ENCODE measurements around the gene MAN1C1. TPM values are rescaled to one million over a fixed set of nuclear protein-coding genes. Genes with fewer than 3 reads are reported as not detected.

MAN1C1 gene
- total and polyA plus RNA-seq, 3 experiments from 2014 or later: 2.8 to 5.6 (median 3.6) TPM

DNA sequence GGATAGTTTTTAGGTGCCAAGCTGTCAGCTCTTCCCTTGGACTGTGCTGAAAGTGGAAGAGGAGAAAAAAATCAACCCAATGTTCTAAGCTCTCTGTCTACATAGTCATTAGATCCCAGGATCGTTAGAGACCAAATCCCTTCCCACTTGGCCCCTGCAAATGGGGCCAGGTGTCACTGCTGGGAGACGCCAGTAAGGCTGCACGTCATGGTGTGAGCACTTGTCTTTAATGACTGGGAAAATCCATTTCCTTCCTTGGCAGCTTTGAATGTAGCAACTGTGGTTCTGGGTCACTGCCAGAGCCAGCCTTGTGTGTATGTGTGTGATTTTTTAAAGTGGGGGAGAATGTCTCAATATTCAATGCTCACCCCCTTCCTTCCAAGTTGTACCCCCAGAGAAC, 59.9 kb downstream of the MAN1C1 start:
- CTCF ChIA-PET: interaction anchor here (0.8 to 2.5 kb wide), 9 partner anchors 16 to 128 kb away, joined by 3 to 10 read pairs (median 5); no protein-coding TSS in a partner anchor
- H3K27ac ChIP-seq (ENCODE audit: low read depth, low read length): no peak overlapping the region

GRCh38 chr1:25677193-25677773, 60.7 kb downstream of the MAN1C1 start:
- Mint-ChIP-seq H3K9me3 (no peaks in the 10 kb centered on the region), H3K27ac (peak overlapping the region in 7 of 8 donors; percentile 36 to 92 (median 82)), H3K36me3 (peaks cover 0 to 7% (median 6%) of the 10 kb centered on the region in 3 donors), H3K4me3 (peak overlapping the region; percentile 48 to 89 (median 82)), H3K27me3 (peaks cover 0 to 1% of the 10 kb centered on the region in 2 donors), H3K4me1 (peaks cover 60 to 73% (median 69%) of the 10 kb centered on the region in 3 donors)
- ChIA-PET CTCF (interaction anchor here (1.5 to 2.5 kb wide), 4 partner anchors 15 to 129 kb away, joined by 3 to 10 read pairs (median 8); no protein-coding TSS in a partner anchor), POLR2A (interaction anchor here (0.5 to 1.5 kb wide), 3 partner anchors 58 to 1986 kb away, joined by 3 to 7 read pairs (median 3); partner anchors contain the start of gene RPL11)
- Histone ChIP-seq H3K4me1 (ENCODE audit: insufficient read depth, low read length) (peaks cover 69% of the 10 kb centered on the region), H3K27me3 (ENCODE audit: insufficient read depth, low read length, poor library complexity, severe bottlenecking) (no peaks in the 10 kb centered on the region), H3K4me3 (ENCODE audit: low read length) (peak overlapping the region; percentile 50), H3K36me3 (ENCODE audit: insufficient read depth, low read length) (no peaks in the 10 kb centered on the region), H3K27ac (ENCODE audit: low read depth, low read length) (no peak overlapping the region), H3K9me3 (ENCODE audit: low read length) (no peaks in the 10 kb centered on the region)
- peak in 1 of 5 donors; percentile 61 for DNase-seq

More for the DNA sequence above, 59.9 kb downstream of the MAN1C1 start:
- H3K4me3 Mint-ChIP-seq: peak overlapping the region; percentile 58 to 89 (median 82)
- H3K9me3 Mint-ChIP-seq: no peaks in the 10 kb centered on the region
- DNase-seq: no peak
- Histone ChIP-seq H3K27me3 (ENCODE audit: insufficient read depth, low read length, poor library complexity, severe bottlenecking) (no peaks in the 10 kb centered on the region), H3K9me3 (ENCODE audit: low read length) (no peaks in the 10 kb centered on the region), H3K4me3 (ENCODE audit: low read length) (peak overlapping the region; percentile 50), H3K36me3 (ENCODE audit: insufficient read depth, low read length) (no peaks in the 10 kb centered on the region), H3K4me1 (ENCODE audit: insufficient read depth, low read length) (peaks cover 71% of the 10 kb centered on the region)
- H3K27ac Mint-ChIP-seq: peak overlapping the region; percentile 55 to 96 (median 85)
- peaks cover 62 to 76% (median 69%) of the 10 kb centered on the region in 3 donors for H3K4me1 Mint-ChIP-seq
- POLR2A ChIA-PET: interaction anchor here (0.5 to 1.5 kb wide), 5 partner anchors 57 to 1985 kb away, joined by 3 to 7 read pairs (median 3); partner anchors contain the start of genes MAN1C1 and RPL11
- H3K36me3 Mint-ChIP-seq: peaks cover 0 to 8% (median 6%) of the 10 kb centered on the region in 3 donors
- H3K27me3 Mint-ChIP-seq: peaks cover 0 to 1% of the 10 kb centered on the region in 2 donors

DNA sequence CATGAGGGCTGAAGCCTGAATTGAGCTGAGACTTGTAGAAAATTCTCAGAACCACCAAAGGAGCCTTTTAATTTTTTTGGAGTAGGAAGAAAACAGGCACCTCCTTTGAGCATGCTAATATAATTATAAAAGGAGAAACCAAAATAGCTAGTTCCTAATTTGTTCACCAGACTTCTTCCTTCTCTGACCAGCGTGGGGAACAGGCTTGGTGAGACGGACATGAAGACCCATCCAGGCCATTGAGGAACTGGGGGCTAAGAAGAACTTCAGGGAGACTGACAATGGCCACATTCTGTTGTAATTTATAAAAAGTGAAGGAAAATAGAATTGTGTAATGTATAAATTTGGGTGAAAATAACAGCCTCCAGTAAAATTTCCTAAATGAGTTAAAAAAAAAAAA, 62.6 kb downstream of the MAN1C1 start:
- H3K27ac ChIP-seq (ENCODE audit: low read depth, low read length): no peak overlapping the region
- H3K9me3 ChIP-seq (ENCODE audit: low read length): no peaks in the 10 kb centered on the region
- no peak overlapping the region for H3K27ac Mint-ChIP-seq
- peaks cover 0 to 5% of the 10 kb centered on the region in 2 donors for H3K27me3 Mint-ChIP-seq
- H3K4me1 ChIP-seq (ENCODE audit: insufficient read depth, low read length): peaks cover 58% of the 10 kb centered on the region
- CTCF ChIA-PET: no interaction called here
- no peak for DNase-seq
- H3K27me3 ChIP-seq (ENCODE audit: insufficient read depth, low read length, poor library complexity, severe bottlenecking): no peaks in the 10 kb centered on the region
- POLR2A ChIA-PET: no interaction called here
- no peak overlapping the region for H3K4me3 Mint-ChIP-seq
- no peaks in the 10 kb centered on the region for H3K36me3 ChIP-seq (ENCODE audit: insufficient read depth, low read length)
- peaks cover 0 to 12% (median 1%) of the 10 kb centered on the region in 3 donors for H3K36me3 Mint-ChIP-seq
- H3K9me3 Mint-ChIP-seq: no peaks in the 10 kb centered on the region
- H3K4me3 ChIP-seq (ENCODE audit: low read length): no peak overlapping the region
- peaks cover 48 to 56% (median 54%) of the 10 kb centered on the region in 3 donors for H3K4me1 Mint-ChIP-seq

GRCh38 chr1:25680701-25681100, 64.1 kb downstream of the MAN1C1 start:
- Mint-ChIP-seq H3K9me3 (no peaks in the 10 kb centered on the region), H3K27ac (no peak overlapping the region), H3K27me3 (peaks cover 0 to 5% of the 10 kb centered on the region in 2 donors), H3K36me3 (peaks cover 0 to 22% (median 5%) of the 10 kb centered on the region in 3 donors), H3K4me3 (no peak overlapping the region), H3K4me1 (peaks cover 33 to 41% (median 38%) of the 10 kb centered on the region in 3 donors)
- Histone ChIP-seq H3K4me3 (ENCODE audit: low read length) (no peak overlapping the region), H3K27me3 (ENCODE audit: insufficient read depth, low read length, poor library complexity, severe bottlenecking) (no peaks in the 10 kb centered on the region), H3K4me1 (ENCODE audit: insufficient read depth, low read length) (peaks cover 43% of the 10 kb centered on the region), H3K9me3 (ENCODE audit: low read length) (no peaks in the 10 kb centered on the region), H3K36me3 (ENCODE audit: insufficient read depth, low read length) (no peaks in the 10 kb centered on the region), H3K27ac (ENCODE audit: low read depth, low read length) (no peak overlapping the region)
- DNase-seq: no peak
- POLR2A ChIA-PET: no interaction called here
- CTCF ChIA-PET: interaction anchor here (1.0 kb wide), 1 partner anchor 41 kb away, joined by 3 read pairs; no protein-coding TSS in a partner anchor

DNA sequence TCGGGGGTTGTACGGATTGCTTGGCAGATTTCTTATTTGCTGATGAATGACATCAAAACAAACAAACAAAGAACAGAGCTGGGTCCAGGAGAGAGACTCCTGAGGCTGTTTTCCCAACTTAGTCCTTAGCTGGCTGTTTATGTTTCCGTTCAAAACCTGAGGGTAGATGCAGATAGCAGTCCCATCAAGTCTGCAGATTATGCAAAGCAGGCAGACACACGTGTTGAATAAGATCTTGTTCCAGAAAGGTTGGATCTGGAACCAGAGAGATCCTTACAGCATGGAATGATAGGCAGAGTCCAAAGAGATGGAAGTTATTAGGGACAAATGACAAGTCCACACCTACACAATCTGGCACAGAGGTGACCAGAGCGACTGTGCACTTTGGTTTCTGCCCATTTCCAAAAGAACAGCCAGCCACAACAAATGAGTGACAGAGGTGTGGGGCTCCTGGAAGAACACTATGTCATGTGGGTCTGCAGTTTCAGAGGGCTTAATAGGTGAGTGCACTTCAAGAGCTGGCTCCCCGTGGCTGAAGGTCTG, 65.5 kb downstream of the MAN1C1 start:
- no peak overlapping the region for H3K4me3 Mint-ChIP-seq
- ChIA-PET POLR2A (no interaction called here), CTCF (no interaction called here)
- no peaks in the 10 kb centered on the region for H3K9me3 Mint-ChIP-seq
- Histone ChIP-seq H3K4me3 (ENCODE audit: low read length) (no peak overlapping the region), H3K9me3 (ENCODE audit: low read length) (no peaks in the 10 kb centered on the region), H3K36me3 (ENCODE audit: insufficient read depth, low read length) (no peaks in the 10 kb centered on the region), H3K27ac (ENCODE audit: low read depth, low read length) (no peak overlapping the region), H3K4me1 (ENCODE audit: insufficient read depth, low read length) (peaks cover 28% of the 10 kb centered on the region), H3K27me3 (ENCODE audit: insufficient read depth, low read length, poor library complexity, severe bottlenecking) (no peaks in the 10 kb centered on the region)
- H3K27me3 Mint-ChIP-seq: peaks cover 0 to 5% of the 10 kb centered on the region in 2 donors
- H3K4me1 Mint-ChIP-seq: peaks cover 19 to 27% (median 24%) of the 10 kb centered on the region in 3 donors
- H3K36me3 Mint-ChIP-seq: peaks cover 0 to 29% (median 5%) of the 10 kb centered on the region in 3 donors
- H3K27ac Mint-ChIP-seq: no peak overlapping the region
- no peak for DNase-seq

GRCh38 chr1:25683177-25683576, 66.6 kb downstream of the MAN1C1 start:
- H3K4me1 ChIP-seq (ENCODE audit: insufficient read depth, low read length): peaks cover 18% of the 10 kb centered on the region
- H3K36me3 Mint-ChIP-seq: peaks cover 0 to 36% (median 8%) of the 10 kb centered on the region in 3 donors
- H3K4me3 ChIP-seq (ENCODE audit: low read length): no peak overlapping the region
- no peak overlapping the region for H3K27ac ChIP-seq (ENCODE audit: low read depth, low read length)
- DNase-seq: no peak
- H3K9me3 Mint-ChIP-seq: no peaks in the 10 kb centered on the region
- no peaks in the 10 kb centered on the region for H3K36me3 ChIP-seq (ENCODE audit: insufficient read depth, low read length)
- ChIA-PET CTCF (interaction anchor here (0.7 kb wide), 1 partner anchor 229 kb away, joined by 3 read pairs; no protein-coding TSS in a partner anchor), POLR2A (no interaction called here)
- no peaks in the 10 kb centered on the region for H3K9me3 ChIP-seq (ENCODE audit: low read length)
- peaks cover 0 to 5% of the 10 kb centered on the region in 2 donors for H3K27me3 Mint-ChIP-seq
- peak overlapping the region in 1 of 8 donors; percentile 56 for H3K27ac Mint-ChIP-seq
- no peak overlapping the region for H3K4me3 Mint-ChIP-seq
- no peaks in the 10 kb centered on the region for H3K27me3 ChIP-seq (ENCODE audit: insufficient read depth, low read length, poor library complexity, severe bottlenecking)
- peaks cover 8 to 16% (median 14%) of the 10 kb centered on the region in 3 donors for H3K4me1 Mint-ChIP-seq

DNA sequence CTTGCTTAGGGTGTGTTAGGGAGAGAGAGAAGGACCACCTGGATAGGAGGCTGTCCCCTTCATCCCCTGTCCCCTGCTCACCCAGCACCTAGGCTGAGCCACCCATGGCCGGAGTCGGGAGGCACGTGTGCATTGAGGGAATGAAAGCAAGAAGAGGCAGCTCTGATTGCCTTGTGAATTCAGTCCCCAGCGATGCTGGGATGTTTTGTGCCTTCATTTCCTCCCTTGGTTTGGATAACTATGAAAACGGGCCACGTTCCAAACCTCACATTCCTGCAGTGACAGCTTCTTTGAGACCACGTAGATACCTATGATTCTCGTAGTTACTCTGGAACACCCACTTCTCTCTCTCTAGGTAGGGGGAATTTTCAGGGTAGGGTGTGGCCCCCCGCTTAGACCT, 67.1 kb downstream of the MAN1C1 start:
- CTCF ChIA-PET: no interaction called here
- no peaks in the 10 kb centered on the region for H3K9me3 Mint-ChIP-seq
- peaks cover 3 to 11% (median 8%) of the 10 kb centered on the region in 3 donors for H3K4me1 Mint-ChIP-seq

More for the DNA sequence above, 67.1 kb downstream of the MAN1C1 start:
- Histone ChIP-seq H3K9me3 (ENCODE audit: low read length) (no peaks in the 10 kb centered on the region), H3K36me3 (ENCODE audit: insufficient read depth, low read length) (no peaks in the 10 kb centered on the region), H3K4me1 (ENCODE audit: insufficient read depth, low read length) (peaks cover 12% of the 10 kb centered on the region), H3K4me3 (ENCODE audit: low read length) (no peak overlapping the region), H3K27me3 (ENCODE audit: insufficient read depth, low read length, poor library complexity, severe bottlenecking) (no peaks in the 10 kb centered on the region), H3K27ac (ENCODE audit: low read depth, low read length) (no peak overlapping the region)
- Mint-ChIP-seq H3K27ac (no peak overlapping the region), H3K4me3 (no peak overlapping the region), H3K36me3 (peaks cover 0 to 37% (median 8%) of the 10 kb centered on the region in 3 donors), H3K27me3 (peaks cover 0 to 5% of the 10 kb centered on the region in 2 donors)
- POLR2A ChIA-PET: no interaction called here
- no peak for DNase-seq
